NCI-H2171 treated with DMSO at 0.1 percent for 48 hours (cell line): Measurements from ENCODE around the gene SLC4A8.

Source experiments
- DNase-seq: peaks from one replicate; lab custom pipeline; 2025; lab: John Stamatoyannopoulos, UW

Gene SLC4A8

DNA sequence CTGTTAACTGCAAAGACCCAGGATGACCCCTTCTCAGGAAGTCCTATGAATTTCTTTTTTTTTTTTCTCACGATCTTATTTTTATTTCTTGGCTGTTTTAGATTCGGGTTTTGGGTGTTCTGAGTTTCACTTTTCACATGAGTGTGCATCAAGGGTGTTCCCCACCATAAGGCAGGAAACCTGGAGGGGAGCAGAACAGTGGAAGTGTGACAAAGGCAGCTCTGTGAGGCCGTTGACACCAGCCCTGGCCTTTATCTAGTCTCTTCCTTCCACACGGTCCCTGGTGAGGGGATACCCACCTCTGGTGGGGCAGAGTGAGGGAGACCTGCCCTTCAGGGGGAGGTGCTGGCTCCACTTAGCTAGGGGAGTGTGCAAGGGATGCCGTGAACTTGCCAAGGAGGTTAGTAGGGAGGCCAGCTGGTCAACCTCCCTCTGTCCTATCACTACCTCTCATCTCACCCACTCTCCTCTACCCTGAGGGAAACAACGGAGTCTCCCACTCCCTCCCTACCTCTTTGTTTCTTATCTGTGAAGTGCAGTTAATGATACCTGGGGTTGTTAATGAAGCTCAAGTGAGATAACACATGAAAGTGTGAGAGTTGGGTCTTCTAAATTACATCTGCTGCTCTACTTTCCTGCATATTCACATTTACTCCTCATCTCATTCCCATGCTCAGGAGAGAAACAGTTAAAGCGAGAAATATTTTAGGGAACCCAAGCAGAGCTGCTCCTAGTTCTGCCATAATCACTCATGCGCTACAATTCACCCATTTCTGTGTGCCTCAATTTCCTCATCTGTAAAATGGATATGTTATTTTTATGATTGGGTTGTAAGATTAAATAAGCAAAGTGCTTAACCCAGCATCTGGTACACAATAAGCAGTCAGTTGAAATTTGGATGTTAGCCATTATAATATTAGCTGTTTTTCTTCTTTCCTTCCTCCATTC, 29.1 kb upstream of the SLC4A8 start:
- no peak for DNase-seq

DNA sequence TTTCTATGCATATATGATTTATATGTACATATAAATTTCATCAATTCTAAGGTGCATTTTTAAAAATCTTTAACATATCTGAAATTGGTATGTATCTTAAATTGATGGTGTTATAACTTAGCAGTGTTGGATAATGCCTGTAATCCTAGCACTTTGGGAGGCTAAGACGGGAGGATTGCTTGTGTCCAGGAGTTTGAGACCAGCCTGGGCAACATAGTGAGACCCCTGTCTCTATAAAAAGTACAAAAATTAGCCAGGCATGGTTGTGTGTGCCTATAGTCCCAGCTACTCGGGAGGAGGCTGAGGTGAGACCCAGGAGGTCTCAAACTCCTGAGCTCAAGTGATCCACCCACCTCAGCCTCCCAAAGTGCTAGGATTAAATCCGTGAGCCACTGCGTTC, 27.0 kb upstream of the SLC4A8 start:
- no peak for DNase-seq

DNA sequence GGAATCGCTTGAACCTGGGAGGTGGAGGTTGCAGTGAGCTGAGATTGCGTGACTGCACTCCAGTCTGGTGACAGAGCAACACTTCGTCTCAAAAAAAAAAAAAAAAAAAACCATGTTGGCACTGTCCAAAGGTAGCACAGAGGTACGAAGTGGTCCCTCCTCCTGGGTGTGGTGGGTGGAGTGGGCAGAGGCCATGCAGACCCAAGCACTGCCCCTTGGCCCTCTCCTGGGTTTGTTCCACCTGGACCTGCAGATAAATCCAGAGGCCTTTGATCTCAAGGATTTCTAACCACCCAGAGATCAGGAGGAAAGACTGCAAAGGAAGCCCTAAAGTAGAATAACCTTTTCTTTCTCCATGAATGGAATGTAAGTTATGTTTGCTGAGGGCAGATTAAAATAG, 24.7 kb upstream of the SLC4A8 start:
- no peak for DNase-seq

DNA sequence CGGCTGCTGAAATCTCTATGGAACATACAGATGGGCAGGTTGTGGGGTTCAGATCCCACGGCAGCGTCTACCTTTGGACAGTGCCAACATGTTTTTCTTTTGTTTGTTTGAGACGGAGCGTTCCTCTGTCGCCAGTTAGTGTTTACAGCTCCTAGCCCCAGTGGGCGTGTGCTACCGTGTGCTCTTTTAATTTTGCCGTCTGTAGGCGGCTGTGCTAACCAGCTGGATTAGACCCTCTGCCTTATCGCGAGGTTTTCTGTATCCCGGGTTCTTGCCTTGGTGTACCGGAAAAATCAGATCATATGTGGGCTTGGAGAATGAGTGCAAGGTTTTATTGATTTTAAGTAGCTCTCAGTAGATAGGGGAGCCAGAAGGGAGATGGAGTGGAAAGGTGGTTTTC, 23.6 kb upstream of the SLC4A8 start:
- DNase-seq, result no peak

DNA sequence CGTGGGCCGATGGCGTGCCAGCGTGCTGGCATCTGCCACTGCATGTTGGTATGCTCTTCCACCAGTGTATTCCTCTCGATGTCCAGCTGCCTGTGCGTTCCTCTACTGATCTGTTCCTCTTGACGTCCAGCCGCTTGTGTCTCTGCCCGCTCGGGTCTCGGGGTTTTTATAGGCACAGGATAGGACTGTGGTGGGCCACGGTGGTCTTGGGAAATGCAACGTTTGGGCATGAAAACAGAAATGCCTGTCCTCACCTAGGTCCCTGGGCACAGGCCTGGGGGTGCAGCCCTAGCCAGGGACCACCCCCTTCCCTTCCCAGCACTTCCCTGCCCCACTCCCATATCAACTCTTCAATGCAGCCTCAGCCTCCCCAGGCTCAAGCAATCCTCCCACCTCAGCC, 23.1 kb upstream of the SLC4A8 start:
- DNase-seq, result no peak

DNA sequence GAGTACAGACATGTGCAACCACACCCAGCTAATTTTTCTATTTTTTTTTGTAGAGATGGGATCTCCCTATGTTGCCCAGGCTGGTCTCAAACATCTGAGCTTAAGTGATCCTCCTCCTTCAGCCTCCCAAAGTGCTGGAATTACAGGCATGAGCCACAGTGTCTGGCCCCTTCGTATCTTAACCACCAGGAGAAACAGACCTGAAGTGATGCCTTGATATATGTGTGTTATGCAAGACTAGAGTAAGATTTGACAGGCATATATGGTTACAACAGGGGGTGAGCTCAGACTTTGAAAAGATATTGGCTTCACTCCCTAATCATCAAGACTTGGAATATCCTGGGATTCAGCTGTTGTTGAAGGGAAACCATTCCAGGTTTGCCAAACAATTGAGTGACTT, 22.7 kb upstream of the SLC4A8 start:
- DNase-seq, result no peak

DNA sequence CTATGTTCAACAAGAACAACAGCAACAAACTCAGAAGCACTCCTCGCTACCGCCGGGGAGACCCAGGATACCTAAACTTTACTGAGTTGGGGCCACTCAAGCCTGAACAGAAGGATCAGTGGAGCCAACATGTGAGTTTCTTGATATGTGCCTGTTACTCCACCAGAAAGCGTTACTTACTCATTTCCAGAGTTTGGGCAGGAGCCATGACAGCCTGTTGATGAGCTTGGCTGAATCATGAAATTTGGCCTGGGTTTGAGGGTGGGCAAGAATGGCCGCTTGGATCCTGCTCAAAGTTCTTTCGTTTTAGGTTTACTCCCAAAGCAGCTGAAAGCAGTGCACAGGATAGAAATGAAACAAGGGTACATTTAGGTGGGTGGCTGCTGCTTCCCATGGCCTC, 21.5 kb upstream of the SLC4A8 start:
- no peak for DNase-seq

DNA sequence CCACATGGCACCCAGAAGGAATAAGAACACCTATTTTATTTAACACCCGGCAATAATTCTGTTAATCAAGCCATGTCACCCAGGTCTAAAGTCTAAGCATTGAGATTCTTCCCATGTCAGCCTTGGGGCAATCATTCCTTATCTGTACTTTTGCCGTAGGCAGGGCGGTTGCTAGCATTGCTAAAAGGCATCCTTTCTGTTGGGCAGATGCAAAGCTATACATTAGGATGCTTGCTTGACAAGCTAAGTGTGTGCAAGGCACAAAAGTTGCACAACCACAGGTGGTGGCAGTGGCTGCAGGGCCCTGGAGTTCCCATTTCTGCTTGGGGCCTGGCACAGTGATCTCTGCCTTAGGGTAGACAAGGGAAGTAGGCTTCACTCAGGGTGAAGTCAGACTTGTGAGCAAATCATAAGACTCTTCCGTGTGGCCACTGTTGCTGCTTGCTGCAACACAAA, 20.9 kb upstream of the SLC4A8 start:
- no peak for DNase-seq

DNA sequence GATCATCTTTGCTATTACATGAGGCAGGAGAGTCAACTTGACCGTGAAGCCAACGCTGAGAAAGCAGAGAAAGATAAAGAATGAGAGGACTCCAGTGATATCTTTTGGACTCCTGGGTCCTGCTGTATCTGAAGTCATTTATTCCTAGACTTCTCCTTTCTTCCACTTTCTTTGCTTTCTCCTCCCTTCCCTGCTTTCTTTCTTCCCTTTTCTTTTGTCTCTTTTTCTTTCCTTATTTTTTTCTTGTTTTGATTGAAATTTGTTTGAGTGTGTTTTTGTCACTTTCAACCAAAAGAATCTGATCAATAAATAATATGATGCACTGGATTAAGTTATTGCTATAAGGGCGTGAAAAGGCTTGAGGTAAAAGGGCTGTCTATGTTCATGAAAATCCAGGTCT, 20.0 kb upstream of the SLC4A8 start:
- DNase-seq, result no peak

DNA sequence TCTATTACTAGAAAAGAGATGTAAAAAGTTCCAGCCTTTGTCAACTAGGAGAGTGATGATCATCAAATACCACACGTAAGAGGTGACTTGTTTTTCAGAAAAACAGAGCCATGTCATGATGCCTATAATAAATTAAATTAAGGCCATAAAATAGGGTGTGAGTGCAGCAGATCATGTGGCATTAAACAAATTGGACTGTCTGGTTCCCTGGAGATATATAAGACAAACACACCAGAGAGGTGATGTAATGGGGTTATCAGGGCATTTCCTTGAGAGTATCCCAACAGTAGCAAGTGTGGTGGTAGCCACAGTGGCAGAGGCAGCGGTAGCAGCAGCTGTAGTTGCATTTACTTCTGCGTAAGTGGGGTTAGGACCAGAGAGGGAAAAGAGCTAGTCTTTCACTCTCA, 18.8 kb upstream of the SLC4A8 start:
- DNase-seq, result no peak

DNA sequence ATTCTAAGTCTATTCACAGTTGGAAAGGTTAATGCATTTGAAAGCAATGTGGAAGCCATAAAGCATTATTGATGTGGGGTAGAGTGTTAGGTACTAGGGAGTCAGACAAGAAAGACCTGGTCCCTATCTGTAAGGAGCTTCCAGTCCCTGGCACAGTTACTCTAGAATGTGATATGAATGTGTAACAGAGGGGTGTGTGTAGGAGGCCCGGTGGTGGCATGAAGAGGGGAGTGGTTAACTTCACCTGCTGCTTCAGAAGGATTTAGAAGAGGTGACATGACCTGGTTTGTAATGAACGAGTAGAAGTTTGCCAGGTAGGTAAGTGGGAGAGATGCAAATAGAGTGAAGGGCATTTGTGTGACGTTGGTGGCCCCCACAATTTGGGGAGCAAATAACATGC, 18.3 kb upstream of the SLC4A8 start:
- DNase-seq, result no peak

DNA sequence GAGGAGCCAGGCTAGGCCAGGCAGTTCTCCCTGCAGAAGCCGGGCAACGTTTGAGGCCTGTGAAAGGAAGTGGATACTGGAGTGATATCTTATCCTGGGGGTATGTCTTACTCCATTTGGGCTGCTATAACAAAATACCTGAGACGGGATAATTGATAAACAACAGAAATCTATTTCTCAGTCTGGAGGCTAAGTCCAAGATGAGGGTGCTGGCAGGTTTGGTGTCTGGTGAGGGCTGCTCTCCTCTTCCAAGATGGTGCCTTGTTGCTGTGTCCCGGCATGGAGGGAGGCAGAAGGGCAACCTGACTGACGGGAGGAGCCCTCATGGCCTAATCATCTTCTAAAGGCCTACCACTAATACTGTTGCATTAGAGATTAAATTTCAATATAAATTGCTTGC, 17.8 kb upstream of the SLC4A8 start:
- no peak for DNase-seq

DNA sequence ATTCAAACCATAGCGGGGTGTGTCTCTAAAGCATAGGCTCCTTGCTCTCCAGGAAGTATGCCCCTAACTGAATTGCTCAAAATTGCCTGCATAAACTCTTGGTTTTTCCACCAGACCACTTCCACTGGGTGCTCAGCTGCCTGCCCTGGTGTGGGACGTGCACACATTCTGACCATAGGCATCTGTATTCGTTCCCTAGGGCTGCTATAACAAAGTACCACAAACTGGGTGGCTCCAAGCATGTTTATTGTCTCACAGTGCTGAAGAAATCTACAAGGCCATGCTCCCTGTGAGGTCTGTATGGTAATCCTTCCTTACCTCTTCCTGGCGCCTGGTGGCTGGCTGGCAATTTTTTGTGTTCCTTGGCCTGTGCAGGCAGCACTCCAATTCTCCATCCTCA, 17.0 kb upstream of the SLC4A8 start:
- DNase-seq, result no peak

DNA sequence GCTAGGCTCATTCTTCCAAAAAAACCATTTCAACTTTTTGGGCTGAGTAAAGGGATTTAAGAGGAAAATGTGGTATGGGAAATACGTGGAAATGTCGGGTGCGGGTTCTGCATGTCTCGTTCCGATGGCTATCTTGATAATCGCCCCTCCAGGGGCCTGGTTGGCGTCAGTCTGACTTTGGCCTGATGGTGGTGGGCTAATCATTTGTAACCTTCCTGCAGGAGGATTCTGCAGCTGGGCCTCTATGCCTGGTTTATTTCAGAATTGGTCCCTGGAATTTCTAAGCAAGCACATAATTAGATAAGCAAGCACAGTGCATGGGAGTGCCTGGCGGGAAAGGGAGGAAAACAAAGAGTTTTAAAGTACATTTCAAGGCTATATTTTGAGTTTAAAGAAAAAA, 14.8 kb upstream of the SLC4A8 start:
- DNase-seq, result no peak

DNA sequence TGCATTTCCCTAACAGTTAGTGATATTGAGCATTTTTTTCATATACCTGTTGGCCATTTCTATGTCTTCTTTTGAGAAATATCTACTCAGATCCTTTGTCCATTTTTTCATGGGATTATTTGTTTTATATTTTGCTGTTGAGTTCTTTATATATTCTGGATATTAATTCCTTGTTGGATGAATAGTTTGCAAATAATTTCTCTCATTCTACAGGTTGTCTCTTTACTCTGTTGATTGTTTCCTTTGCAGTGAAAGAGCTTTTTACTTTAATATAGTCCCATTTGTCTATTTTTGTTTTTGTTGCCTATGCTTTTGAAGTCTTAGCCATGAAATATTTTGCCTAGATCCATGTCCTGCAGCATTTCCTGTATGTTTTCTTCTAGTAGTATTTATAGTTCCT, 11.5 kb upstream of the SLC4A8 start:
- DNase-seq, result no peak

DNA sequence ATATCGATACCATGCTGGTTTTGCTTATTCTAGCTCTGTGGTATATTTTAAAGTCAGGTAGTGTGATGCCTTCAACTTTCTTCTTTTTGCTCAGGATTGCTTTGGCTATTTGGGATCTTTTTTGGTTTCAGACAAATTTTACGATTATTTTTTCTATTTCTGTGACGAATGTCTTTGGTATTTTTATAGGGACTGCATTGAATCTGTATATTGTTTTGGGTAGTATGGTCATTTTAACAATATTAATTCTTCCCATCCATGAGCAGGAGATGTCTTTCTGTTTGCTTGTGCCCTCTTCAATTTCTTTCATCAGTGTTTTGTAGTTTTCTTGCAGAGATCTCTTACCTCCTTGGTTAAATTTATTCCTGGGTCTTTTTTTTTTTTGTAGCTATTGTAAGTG, 10.8 kb upstream of the SLC4A8 start:
- no peak for DNase-seq

DNA sequence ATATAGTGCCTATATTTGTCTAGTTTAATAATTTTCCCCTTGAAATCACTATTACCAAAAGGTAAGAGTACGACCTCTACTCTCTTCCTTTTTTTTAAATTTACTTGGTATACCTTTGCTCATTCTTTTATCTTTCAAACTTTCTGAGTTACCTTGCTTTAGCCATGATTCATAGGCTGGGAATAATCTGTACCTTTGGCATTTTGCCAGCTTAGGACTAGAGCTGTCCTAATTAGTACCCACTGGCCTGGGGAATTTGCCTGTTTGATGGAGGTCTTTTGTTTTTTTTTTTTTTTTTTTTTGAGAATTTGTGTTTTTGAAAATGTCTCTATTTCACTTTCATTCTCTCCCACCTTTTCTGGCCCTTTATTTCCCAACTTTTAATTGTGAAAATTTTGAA, 8.7 kb upstream of the SLC4A8 start:
- no peak for DNase-seq

DNA sequence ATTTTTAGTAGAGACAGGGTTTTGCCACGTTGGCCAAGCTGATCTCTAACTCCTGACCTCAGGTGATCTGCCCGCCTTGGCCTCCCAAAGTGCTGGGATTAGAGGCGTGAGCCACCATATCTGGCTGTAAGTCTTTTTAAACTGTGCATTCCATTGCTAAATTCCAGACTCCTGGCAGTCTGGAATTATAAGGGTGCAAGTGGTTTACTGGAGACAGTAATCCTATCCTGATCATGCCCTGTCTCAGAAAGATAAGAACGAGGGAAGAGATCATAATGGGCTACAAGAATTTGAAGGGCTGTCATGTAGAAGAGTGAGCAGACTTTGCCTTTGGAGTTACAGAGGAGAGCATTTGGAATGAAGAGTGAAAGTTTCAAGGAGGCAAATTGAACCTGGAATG, 6.8 kb upstream of the SLC4A8 start:
- DNase-seq, result no peak

DNA sequence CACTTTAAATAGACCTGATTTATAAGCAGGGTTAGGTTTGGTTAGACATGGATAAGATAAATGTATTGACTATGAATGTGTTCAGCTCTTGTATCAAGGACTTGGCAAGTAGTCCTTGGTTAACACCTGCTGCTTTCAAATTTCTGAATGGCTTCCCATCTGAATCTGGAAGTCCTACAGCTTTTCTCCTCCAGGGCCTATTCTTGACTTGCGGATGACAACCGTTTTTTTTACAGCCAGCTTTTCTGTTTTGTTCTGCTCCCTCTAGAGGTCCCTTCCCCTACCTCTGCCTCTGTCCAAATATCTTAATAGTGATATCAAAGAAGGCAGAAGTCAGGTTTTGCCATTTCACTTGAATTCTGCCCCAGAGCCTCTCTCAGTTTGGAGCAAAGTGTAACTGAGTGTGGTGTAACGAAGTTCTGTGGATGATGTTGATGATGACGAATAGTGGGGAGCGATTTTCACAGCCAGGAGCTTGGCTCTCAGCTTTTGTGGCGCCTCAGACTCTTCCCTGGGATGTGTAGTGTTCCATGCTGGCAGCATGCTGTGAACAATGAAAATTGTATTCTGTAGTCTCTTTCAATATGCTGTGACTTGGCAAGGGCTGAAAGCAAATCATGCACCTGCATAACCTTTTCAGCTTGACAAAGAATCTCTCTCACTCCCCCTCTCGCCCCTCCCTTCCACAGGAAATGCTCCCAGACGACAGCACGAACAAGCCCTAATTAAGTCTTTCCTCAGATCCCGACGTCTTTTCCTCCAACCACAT, 5.0 kb upstream of the SLC4A8 start:
- peak; percentile 29 for DNase-seq

DNA sequence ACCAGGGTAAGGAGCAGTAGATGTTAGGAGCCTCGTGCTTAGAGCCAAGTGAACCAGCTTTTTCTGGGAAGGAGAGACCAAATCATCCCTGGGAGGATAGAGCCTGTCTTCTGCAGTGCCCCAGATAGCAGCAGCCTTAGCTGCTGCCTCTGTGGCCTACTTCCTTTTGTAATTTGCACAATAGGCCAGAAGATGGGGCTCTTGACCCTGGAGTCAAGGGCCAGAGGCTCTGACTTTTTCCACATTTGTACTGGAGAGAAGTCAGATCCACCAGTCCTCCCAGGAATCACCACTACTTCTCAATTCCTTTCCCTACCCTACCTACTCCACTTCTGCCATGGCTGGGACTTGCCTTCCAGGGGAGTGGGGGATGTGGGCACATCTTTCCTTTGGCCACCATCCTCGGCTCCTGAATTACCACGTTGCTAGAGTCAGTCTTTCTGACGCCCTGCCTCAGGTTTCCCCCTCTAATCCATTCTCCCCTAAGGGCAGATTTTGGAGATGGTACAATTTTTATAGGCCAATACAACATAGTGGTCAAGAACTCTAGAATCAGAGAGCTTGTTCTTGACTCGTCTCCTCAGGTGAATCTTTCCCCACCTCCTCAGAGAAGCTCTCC, 3.3 kb upstream of the SLC4A8 start:
- DNase-seq, result peak; percentile 76

DNA sequence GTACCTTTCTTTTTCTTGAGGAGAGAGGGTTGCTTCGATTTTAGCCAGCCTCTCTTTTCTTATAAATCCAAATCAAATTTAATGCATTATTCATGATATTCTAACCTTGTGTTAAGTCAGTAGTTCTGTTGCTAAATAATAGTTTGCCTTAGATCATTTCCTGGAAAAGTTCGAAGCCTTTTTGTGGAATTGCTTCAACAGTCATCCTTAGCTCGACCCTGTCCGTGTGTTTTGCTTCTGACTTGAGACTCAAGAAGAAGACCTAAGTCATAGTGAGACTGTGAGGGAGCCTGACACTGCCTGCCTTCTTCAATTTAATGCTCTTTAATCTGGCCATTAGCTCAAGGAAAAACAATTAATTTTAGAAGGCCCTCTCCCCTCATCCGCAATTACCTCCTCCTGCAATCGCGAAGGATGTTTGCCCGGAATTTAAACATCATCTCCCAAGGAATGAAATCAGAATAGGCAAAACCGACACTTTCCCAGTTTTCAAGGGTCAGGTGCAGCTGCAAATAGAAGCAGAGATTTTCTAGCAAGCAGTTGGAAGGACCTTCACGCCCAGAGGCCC, 453 bp upstream of the SLC4A8 start:
- no peak for DNase-seq

DNA sequence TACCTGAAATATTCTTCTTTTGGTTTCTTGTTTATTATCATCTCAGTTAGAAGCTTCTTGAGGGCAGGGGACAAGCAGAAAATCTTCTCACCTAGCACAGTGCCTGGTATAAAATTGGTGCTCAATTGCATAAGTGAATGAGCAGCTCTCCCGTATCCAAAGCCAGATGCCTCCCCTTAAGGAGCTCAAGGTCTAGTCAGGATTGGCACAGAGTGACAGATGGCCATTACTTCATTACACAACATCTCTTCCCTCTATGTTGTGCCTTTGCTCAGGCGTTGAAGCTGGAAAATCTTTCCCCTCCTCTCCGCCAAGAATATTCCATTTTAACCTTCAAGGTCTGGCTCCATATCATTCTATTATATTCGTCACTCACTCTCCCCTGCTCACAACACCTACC, 3.6 kb downstream of the SLC4A8 start:
- DNase-seq, result peak; percentile 96

DNA sequence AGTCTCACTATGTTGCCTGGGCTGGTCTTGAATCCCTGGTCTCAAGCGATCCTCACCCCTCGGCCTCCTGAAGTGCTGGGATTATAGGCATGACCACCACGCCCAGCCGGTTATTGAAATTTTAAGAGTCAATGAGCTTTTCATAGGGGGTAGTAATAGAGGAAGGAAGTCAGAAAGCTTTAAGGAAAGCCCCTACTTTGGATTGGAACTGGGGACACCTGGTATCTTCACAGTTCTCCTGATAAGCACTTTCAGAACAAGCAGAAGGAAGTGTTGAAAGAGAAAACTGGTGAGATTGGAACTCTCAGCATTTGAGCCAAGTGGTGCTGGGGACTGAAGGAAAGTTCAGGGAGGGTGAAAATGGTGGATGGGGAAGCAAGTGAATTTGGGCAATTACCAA, 5.1 kb downstream of the SLC4A8 start:
- no peak for DNase-seq
